IPS-15b (cell line): Measurements from ENCODE around the gene FAR2.

Experiments used
- H3K27me3 ChIP-seq: one replicate; pipeline ENCODE4 v1.6.1; 2013; ENCODE audit warnings: low read length; ENCODE audit not compliant: control insufficient read depth, insufficient read depth
- H3K36me3 ChIP-seq: one replicate; pipeline ENCODE4 v1.6.1; 2013; ENCODE audit warnings: low read length; ENCODE audit not compliant: control insufficient read depth, insufficient read depth
- H3K4me1 ChIP-seq: one replicate; pipeline ENCODE4 v1.6.1; 2013; ENCODE audit warnings: mild to moderate bottlenecking, low read length; ENCODE audit not compliant: control insufficient read depth, insufficient read depth
- H3K4me3 ChIP-seq: one replicate; pipeline ENCODE4 v1.5.1; 2013; ENCODE audit warnings: low read depth, low read length
- H3K9ac ChIP-seq: one replicate; pipeline ENCODE4 v1.6.1; 2013; ENCODE audit warnings: low read depth, mild to moderate bottlenecking, low read length
- H3K9me3 ChIP-seq: one replicate; pipeline ENCODE4 v1.6.1; 2013; ENCODE audit warnings: mild to moderate bottlenecking, low read length; ENCODE audit not compliant: control insufficient read depth, insufficient read depth

FAR2 gene

GRCh38 chr12:29299633-29300032 is 150.6 kb downstream of the FAR2 start:
- no peak overlapping the region for H3K4me3 ChIP-seq
- H3K27me3 ChIP-seq: no peaks in the 10 kb centered on the region
- H3K4me1 ChIP-seq: no peaks in the 10 kb centered on the region
- H3K36me3 ChIP-seq: no peaks in the 10 kb centered on the region
- no peaks in the 10 kb centered on the region for H3K9me3 ChIP-seq
- no peak overlapping the region for H3K9ac ChIP-seq

- no peak overlapping the region for H3K9ac ChIP-seq
- no peaks in the 10 kb centered on the region for H3K4me1 ChIP-seq
- no peak overlapping the region for H3K4me3 ChIP-seq
- H3K36me3 ChIP-seq: no peaks in the 10 kb centered on the region
- no peaks in the 10 kb centered on the region for H3K27me3 ChIP-seq
- H3K9me3 ChIP-seq: no peaks in the 10 kb centered on the region
Measured at GRCh38 chr12:29301114-29301513, 152.0 kb downstream of the FAR2 start.

- H3K36me3 ChIP-seq: no peaks in the 10 kb centered on the region
- no peaks in the 10 kb centered on the region for H3K27me3 ChIP-seq
- no peak overlapping the region for H3K9ac ChIP-seq
- H3K4me1 ChIP-seq: no peaks in the 10 kb centered on the region
- no peak overlapping the region for H3K4me3 ChIP-seq
- no peaks in the 10 kb centered on the region for H3K9me3 ChIP-seq
Measured at GRCh38 chr12:29304388-29304787, 155.3 kb downstream of the FAR2 start.

GRCh38 chr12:29306266-29306665 is 157.2 kb downstream of the FAR2 start:
- Histone ChIP-seq H3K36me3 (no peaks in the 10 kb centered on the region), H3K4me1 (no peaks in the 10 kb centered on the region), H3K4me3 (no peak overlapping the region), H3K27me3 (no peaks in the 10 kb centered on the region), H3K9me3 (no peaks in the 10 kb centered on the region), H3K9ac (no peak overlapping the region)

GRCh38 chr12:29306682-29307081 is 157.6 kb downstream of the FAR2 start:
- no peak overlapping the region for H3K4me3 ChIP-seq
- H3K27me3 ChIP-seq: no peaks in the 10 kb centered on the region
- H3K36me3 ChIP-seq: no peaks in the 10 kb centered on the region
- H3K4me1 ChIP-seq: no peaks in the 10 kb centered on the region
- H3K9ac ChIP-seq: no peak overlapping the region
- no peaks in the 10 kb centered on the region for H3K9me3 ChIP-seq

GRCh38 chr12:29309320-29309902 is 160.3 kb downstream of the FAR2 start:
- H3K4me1 ChIP-seq: no peaks in the 10 kb centered on the region
- no peak overlapping the region for H3K9ac ChIP-seq
- no peaks in the 10 kb centered on the region for H3K9me3 ChIP-seq
- no peaks in the 10 kb centered on the region for H3K27me3 ChIP-seq
- no peak overlapping the region for H3K4me3 ChIP-seq
- no peaks in the 10 kb centered on the region for H3K36me3 ChIP-seq

GRCh38 chr12:29310899-29311298 is 161.8 kb downstream of the FAR2 start:
- Histone ChIP-seq H3K36me3 (no peaks in the 10 kb centered on the region), H3K9me3 (no peaks in the 10 kb centered on the region), H3K27me3 (no peaks in the 10 kb centered on the region), H3K4me3 (no peak overlapping the region), H3K4me1 (no peaks in the 10 kb centered on the region), H3K9ac (no peak overlapping the region)

- H3K4me3 ChIP-seq: no peak overlapping the region
- H3K4me1 ChIP-seq: no peaks in the 10 kb centered on the region
- H3K9ac ChIP-seq: no peak overlapping the region
- no peaks in the 10 kb centered on the region for H3K36me3 ChIP-seq
- H3K27me3 ChIP-seq: no peaks in the 10 kb centered on the region
- H3K9me3 ChIP-seq: no peaks in the 10 kb centered on the region
Measured at GRCh38 chr12:29314416-29314815, 165.3 kb downstream of the FAR2 start.

- no peaks in the 10 kb centered on the region for H3K9me3 ChIP-seq
- H3K4me1 ChIP-seq: no peaks in the 10 kb centered on the region
Measured at GRCh38 chr12:29316752-29317151, 167.7 kb downstream of the FAR2 start.

GRCh38 chr12:29317556-29318363 is 168.7 kb downstream of the FAR2 start:
- H3K4me3 ChIP-seq: no peak overlapping the region
- H3K9me3 ChIP-seq: peaks cover 7% of the 10 kb centered on the region
- H3K9ac ChIP-seq: no peak overlapping the region
- H3K27me3 ChIP-seq: no peaks in the 10 kb centered on the region
- no peaks in the 10 kb centered on the region for H3K4me1 ChIP-seq
- H3K36me3 ChIP-seq: peaks cover 6% of the 10 kb centered on the region

More at GRCh38 chr12:29316752-29317151, 167.7 kb downstream of the FAR2 start:
- no peaks in the 10 kb centered on the region for H3K36me3 ChIP-seq
- no peak overlapping the region for H3K9ac ChIP-seq
- no peak overlapping the region for H3K4me3 ChIP-seq
- no peaks in the 10 kb centered on the region for H3K27me3 ChIP-seq

GRCh38 chr12:29320295-29321085 is 171.4 kb downstream of the FAR2 start:
- peaks cover 9% of the 10 kb centered on the region for H3K36me3 ChIP-seq
- no peak overlapping the region for H3K9ac ChIP-seq
- no peaks in the 10 kb centered on the region for H3K27me3 ChIP-seq
- H3K9me3 ChIP-seq: peaks cover 10% of the 10 kb centered on the region
- no peaks in the 10 kb centered on the region for H3K4me1 ChIP-seq
- H3K4me3 ChIP-seq: no peak overlapping the region
